Stimulated activated CD8-positive, alpha-beta memory T cell treated with anti-CD3 and anti-CD28 coated beads, Interleukin-12 subunit alpha, Interleukin-12 subunit beta, amount 100 ng/mL, for 24 hours (primary cell): ENCODE measurements around the gene ACSS3.

Experiments used
- DNase-seq: peaks from one replicate; pipeline ENCODE4 v3.0.0-alpha.2; 2020; ENCODE audit errors: extremely low read depth

Gene ACSS3

GRCh38 chr12:81222846-81223592 lies 145.1 kb downstream of the ACSS3 start:
- no peak for DNase-seq

DNA sequence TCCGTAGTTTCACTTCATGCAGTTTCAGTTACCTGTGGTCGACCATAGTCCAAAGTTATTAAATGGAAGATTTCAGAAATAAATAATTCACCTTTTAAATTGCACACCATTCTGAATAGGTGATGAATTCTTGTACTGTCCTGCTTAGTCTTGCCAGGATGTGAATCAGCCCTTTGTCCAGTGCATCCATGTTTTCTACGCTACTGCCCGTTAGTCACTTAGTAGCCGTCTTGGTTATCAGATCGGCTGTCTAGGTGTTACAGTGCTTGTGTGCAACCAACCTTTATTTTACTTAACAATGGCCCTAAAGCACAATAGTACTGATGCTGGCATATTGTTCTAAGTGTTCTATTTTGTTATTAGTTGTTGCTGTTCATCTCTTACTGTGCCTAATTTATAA lies 146.7 kb downstream of the ACSS3 start:
- no peak for DNase-seq

DNA sequence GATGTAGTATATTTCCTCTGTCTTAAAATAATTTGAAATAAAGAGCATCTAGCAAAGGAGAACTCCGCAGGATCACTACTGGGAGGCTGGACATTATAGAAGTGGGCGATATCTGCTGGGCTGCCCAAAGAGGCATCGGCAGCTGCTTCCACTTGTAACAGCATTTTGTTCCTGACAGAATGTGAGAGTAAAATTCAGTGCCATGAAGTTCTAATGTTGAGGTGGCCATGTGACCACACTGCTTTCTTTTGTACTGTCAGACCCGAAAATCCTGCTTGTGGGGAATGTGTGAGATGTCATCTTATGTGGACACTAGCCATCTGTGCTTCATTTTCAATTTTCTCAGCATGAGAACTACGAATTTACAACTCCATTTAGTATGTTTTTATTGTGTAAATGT lies 151.9 kb downstream of the ACSS3 start:
- no peak for DNase-seq

- no peak for DNase-seq
Measured at GRCh38 chr12:81231574-81232368, 153.9 kb downstream of the ACSS3 start.

DNA sequence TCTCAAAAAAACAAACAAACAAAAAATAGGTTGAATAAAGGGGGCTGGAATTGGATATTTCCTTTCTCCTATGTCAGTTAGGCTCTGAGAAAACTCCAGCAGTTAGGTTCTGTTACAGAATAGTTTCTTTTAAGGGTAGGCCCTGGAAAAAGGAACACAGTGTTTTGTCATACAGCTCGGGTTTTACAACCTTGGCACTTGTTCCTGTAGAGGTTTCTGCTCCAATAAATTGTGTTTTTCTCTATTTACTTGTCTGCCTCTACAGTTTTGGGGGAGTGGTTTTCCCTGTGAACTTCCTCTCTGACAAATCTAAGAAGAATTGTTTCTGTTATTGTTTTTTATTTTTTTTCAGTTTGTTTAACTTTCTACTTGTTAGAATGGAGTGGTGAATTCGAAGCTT lies 167.6 kb downstream of the ACSS3 start:
- DNase-seq, result no peak

DNA sequence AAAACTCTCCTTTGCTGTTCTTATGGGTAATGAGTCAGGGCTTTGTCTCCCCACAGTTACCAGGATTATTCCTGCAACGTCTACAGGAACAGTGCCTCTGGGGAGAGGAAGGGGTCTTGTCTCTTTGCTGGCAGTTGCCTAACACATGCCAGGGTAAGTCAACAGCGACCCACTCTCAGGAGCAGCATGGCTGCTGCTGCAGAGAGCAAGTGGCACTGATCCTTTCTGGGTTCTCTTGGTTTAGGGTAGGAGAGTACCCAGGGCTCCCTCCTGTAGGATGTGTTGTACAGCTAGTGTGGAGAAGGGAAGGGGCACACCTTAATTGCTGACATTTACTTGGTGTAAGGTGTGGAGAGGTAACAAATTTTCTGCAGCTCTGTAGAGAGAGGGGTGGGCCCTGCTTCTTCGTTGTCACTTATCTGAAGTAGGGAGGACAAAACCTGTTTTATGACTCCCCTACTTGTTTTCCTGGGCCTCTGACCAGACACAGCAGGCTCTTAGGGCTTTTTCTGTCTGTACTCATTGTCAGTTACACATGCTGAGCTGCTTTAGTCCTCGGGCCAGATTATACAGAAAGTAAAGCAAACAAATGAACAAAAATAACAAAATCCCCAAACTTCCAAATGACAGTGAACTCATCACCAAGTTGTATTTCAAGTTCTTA lies 168.2 kb downstream of the ACSS3 start:
- no peak for DNase-seq

GRCh38 chr12:81249976-81250375 lies 172.1 kb downstream of the ACSS3 start:
- no peak for DNase-seq

GRCh38 chr12:81252228-81252627 lies 174.3 kb downstream of the ACSS3 start:
- no peak for DNase-seq

GRCh38 chr12:81253360-81253759 lies 175.5 kb downstream of the ACSS3 start:
- no peak for DNase-seq

GRCh38 chr12:81255456-81255855 lies 177.6 kb downstream of the ACSS3 start:
- DNase-seq, result no peak

DNA sequence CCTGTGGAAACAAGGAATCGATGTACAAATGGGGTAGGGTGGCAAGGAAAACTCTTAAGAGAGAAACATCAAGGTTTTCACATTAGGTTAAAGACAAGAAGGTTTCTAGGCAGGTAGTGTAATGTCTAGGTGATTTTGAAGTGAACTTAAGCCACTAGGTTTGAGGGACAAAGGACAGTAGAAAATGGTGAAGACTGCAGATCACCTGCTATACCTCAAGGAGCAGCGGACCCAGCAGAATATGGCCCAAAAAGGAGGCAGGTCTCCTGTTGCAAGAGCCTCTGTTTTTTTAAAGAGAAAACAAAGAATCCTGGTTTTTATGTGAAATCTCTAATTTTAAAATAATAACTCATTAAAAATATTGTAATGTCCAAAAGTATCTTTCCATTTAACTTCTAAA lies 178.1 kb downstream of the ACSS3 start:
- no peak for DNase-seq

DNA sequence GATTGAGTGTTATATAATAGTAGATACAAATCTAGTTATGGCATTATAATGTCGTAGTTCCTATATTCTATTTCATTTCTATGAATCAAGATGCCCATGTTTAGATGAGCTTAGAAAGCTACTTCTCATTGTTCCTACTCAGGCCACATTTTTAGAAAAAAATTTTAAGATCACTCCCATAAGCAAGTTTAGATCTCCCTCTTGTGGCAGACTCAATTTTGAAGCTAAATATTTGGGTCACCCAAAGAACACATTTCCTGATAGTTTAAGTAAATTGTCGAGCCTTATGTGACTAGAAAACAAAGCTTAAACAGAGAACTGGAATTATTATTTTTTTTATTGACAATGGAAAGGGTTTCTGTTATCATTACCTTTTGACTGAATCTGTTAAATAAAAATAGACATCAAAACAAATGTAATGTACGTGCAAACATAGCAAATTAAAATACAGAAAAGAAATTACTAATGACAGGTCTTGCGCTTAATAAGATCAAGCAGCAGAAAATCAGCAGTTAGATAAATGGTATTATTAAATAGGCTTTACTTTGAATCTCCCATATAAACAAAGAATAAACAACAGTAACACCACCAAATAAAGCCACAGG lies 180.2 kb downstream of the ACSS3 start:
- no peak for DNase-seq

DNA sequence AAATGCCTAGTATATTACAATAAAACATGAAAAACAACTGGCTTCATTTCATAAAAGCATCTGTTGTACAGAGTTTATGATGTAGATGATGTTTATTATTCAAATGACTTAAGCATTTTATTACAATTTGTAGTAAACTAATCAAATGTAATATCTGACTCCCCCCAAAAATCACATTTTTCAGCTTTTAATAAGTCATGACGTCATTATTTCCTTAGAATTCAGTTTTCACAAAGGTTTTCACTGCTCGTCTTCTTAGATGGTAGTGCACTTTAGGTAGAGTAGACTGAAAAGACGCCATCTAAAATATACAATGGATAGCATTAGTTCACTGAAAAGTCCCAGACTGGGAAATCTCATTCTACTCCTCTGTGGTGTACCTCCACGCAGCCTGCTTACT lies 181.5 kb downstream of the ACSS3 start:
- no peak for DNase-seq

DNA sequence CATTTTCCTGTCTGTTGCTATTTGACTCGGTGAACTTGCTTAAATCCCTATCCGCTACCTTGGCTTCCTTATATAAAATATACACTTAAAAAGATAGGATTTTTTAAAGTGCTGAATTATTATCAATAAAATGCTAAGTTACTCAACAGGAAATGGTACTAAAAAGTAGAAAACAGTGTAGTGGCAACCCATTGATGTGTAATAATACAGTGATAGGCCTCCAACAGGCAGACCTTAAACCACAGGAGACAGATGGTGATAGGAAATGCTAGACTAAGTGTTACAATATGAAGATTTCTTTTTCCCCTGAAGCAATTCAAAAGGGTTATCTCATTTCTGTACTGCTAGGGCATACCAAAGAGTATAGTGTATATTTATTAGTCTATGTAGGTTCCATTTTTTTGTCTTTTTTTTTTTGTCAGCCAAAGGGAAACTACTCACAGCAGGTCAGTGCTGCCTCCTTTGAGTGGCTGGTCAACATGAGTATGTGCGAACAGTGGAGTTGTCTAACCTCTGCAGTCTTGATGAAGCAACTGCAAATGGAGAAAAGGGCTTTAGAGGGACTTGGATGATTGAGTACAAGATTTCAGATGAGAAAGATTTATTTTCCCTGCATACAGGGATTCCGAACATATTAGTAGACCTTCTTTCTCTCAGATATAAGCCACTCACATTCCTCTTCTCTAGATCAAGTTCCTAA lies 183.8 kb downstream of the ACSS3 start:
- DNase-seq, result no peak

DNA sequence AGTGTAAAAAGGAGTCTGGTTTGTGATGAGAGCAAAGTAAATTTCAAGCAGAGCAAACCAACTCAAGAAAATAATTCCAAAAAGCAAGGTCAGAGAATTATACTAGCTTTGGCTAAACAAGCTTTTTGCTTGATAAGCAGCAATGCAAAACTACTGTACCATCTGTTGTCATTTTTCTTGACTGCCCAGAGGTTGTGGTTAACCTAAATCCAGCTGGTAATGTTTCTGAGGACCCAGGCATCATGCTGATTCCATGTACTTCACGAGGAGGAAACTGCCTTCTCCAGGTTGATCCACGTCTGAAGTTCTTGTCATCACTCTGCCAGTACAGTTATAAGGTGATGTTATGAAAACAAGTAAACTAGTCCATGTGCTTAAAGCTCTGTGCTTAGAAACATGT lies 185.2 kb downstream of the ACSS3 start:
- DNase-seq, result no peak

DNA sequence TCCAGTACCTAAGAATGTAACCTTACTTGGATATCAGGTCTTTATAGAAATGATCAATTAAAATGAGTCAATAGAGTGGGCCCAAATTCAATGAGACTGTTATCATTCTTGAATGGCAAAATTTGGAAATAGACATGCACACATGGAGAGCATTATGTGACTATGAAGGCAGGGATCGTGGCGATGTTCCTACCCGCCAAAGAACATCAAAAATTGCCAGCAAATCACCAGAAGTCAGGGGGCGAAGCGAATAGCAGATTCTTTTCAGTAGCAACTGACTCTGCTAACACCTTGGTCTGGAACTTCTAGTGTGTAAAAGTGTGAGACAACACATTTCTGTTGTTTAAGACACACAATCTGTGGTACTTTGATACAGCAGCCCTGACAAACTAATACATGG lies 192.5 kb downstream of the ACSS3 start:
- no peak for DNase-seq

GRCh38 chr12:81274637-81275529 lies 197.0 kb downstream of the ACSS3 start:
- no peak for DNase-seq

GRCh38 chr12:81284137-81284536 lies 206.3 kb downstream of the ACSS3 start:
- DNase-seq, result no peak

- no peak for DNase-seq
Measured at GRCh38 chr12:81288651-81289050, 210.8 kb downstream of the ACSS3 start.

GRCh38 chr12:81294325-81295190 lies 216.7 kb downstream of the ACSS3 start:
- DNase-seq, result no peak
